GOT3 (cell line): ENCODE data around the gene WASF1.

Experiments
- DNase-seq: peaks from one replicate; lab custom pipeline; 2025; ENCODE audit warnings: mixed read lengths; lab: John Stamatoyannopoulos, UW

Gene WASF1

GRCh38 chr6:110179406-110180227 lies at the start of gene WASF1:
WASF1 (minus strand) TSS chr6:110179670; CDS start chr6:110127601, 52,069 bp downstream.
- peak; percentile 84 for DNase-seq

- no peak for DNase-seq
Observed at GRCh38 chr6:110226261-110226660, 46.8 kb upstream of the WASF1 start.

- no peak for DNase-seq
Observed at GRCh38 chr6:110221738-110222137, 42.3 kb upstream of the WASF1 start.

- DNase-seq: no peak
Observed at GRCh38 chr6:110217266-110217665, 37.8 kb upstream of the WASF1 start.

GRCh38 chr6:110216140-110216539 lies 36.7 kb upstream of the WASF1 start:
- no peak for DNase-seq

- no peak for DNase-seq
Observed at GRCh38 chr6:110214338-110214737, 34.9 kb upstream of the WASF1 start.

- no peak for DNase-seq
Observed at GRCh38 chr6:110211753-110212152, 32.3 kb upstream of the WASF1 start.

- DNase-seq: no peak
Observed at GRCh38 chr6:110207652-110208051, 28.2 kb upstream of the WASF1 start.

GRCh38 chr6:110201151-110201884 lies 21.8 kb upstream of the WASF1 start:
- no peak for DNase-seq

GRCh38 chr6:110198561-110198960 lies 19.1 kb upstream of the WASF1 start:
- DNase-seq: no peak

- DNase-seq: no peak
Observed at GRCh38 chr6:110196874-110197273, 17.4 kb upstream of the WASF1 start.

GRCh38 chr6:110195639-110196038 lies 16.2 kb upstream of the WASF1 start:
- DNase-seq: no peak

- no peak for DNase-seq
Observed at GRCh38 chr6:110191477-110191876, 12.0 kb upstream of the WASF1 start.

GRCh38 chr6:110190726-110191125 lies 11.3 kb upstream of the WASF1 start:
- no peak for DNase-seq

- no peak for DNase-seq
Observed at GRCh38 chr6:110188791-110189190, 9.3 kb upstream of the WASF1 start.

GRCh38 chr6:110185879-110186278 lies 6.4 kb upstream of the WASF1 start:
- no peak for DNase-seq

- DNase-seq: no peak
Observed at GRCh38 chr6:110183292-110183885, 3.9 kb upstream of the WASF1 start.

GRCh38 chr6:110181131-110182030 lies 1.9 kb upstream of the WASF1 start:
- DNase-seq: no peak

- DNase-seq: no peak
Observed at GRCh38 chr6:110180228-110181008, 948 bp upstream of the WASF1 start, which contains the start of gene CDC40. CDC40 (plus strand) TSS chr6:110180427; CDS start chr6:110180445, 18 bp downstream.

- no peak for DNase-seq
Observed at GRCh38 chr6:110178626-110179405, 654 bp downstream of the WASF1 start.
